ENCODE data around the gene CCHCR1. TPM values are rescaled to one million over a fixed set of nuclear protein-coding genes. Genes with fewer than 3 reads are reported as not detected.
"Not testable (repeated sequence)": the region's sequence is repeated elsewhere in the genome, so short reads cannot be mapped to it uniquely, and the experiment has no call there.

Gene CCHCR1
- total and polyA plus RNA-seq, 2 experiments from 2014 or later: 19.8 to 46.7 TPM

DNA sequence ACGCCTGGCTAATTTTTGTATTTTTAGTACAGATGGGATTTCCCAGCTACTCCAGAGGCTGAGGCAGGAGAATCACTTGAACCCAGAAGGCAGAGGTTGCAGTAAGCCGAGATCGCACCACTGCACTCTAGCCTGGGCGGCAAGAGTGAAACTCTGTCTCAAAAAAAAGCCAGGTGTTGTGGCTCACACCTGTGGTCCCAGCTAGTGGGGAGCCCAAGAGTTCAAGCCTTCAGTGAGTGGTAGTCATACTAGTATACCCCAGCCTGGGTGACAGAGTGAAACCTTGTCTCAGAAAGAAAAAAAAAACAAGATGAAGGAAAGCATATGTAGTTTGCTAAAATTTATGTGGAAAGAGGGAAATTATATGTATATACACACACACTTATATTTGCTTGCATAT lies 32.9 kb upstream of the CCHCR1 start (continued):
- TF ChIP-seq, protein P1, sequence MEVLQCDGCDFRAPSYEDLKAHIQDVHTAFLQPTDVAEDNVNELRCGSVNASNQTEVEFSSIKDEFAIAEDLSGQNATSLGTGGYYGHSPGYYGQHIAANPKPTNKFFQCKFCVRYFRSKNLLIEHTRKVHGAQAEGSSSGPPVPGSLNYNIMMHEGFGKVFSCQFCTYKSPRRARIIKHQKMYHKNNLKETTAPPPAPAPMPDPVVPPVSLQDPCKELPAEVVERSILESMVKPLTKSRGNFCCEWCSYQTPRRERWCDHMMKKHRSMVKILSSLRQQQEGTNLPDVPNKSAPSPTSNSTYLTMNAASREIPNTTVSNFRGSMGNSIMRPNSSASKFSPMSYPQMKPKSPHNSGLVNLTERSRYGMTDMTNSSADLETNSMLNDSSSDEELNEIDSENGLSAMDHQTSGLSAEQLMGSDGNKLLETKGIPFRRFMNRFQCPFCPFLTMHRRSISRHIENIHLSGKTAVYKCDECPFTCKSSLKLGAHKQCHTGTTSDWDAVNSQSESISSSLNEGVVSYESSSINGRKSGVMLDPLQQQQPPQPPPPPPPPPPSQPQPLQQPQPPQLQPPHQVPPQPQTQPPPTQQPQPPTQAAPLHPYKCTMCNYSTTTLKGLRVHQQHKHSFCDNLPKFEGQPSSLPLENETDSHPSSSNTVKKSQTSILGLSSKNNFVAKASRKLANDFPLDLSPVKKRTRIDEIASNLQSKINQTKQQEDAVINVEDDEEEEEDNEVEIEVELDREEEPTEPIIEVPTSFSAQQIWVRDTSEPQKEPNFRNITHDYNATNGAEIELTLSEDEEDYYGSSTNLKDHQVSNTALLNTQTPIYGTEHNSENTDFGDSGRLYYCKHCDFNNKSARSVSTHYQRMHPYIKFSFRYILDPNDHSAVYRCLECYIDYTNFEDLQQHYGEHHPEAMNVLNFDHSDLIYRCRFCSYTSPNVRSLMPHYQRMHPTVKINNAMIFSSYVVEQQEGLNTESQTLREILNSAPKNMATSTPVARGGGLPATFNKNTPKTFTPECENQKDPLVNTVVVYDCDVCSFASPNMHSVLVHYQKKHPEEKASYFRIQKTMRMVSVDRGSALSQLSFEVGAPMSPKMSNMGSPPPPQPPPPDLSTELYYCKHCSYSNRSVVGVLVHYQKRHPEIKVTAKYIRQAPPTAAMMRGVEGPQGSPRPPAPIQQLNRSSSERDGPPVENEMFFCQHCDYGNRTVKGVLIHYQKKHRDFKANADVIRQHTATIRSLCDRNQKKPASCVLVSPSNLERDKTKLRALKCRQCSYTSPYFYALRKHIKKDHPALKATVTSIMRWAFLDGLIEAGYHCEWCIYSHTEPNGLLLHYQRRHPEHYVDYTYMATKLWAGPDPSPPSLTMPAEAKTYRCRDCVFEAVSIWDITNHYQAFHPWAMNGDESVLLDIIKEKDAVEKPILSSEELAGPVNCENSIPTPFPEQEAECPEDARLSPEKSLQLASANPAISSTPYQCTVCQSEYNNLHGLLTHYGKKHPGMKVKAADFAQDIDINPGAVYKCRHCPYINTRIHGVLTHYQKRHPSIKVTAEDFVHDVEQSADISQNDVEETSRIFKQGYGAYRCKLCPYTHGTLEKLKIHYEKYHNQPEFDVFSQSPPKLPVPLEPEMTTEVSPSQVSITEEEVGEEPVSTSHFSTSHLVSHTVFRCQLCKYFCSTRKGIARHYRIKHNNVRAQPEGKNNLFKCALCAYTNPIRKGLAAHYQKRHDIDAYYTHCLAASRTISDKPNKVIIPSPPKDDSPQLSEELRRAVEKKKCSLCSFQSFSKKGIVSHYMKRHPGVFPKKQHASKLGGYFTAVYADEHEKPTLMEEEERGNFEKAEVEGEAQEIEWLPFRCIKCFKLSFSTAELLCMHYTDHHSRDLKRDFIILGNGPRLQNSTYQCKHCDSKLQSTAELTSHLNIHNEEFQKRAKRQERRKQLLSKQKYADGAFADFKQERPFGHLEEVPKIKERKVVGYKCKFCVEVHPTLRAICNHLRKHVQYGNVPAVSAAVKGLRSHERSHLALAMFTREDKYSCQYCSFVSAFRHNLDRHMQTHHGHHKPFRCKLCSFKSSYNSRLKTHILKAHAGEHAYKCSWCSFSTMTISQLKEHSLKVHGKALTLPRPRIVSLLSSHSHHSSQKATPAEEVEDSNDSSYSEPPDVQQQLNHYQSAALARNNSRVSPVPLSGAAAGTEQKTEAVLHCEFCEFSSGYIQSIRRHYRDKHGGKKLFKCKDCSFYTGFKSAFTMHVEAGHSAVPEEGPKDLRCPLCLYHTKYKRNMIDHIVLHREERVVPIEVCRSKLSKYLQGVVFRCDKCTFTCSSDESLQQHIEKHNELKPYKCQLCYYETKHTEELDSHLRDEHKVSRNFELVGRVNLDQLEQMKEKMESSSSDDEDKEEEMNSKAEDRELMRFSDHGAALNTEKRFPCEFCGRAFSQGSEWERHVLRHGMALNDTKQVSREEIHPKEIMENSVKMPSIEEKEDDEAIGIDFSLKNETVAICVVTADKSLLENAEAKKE (CRISPR knock-in tag; IDR thresholded peaks at IDR 0.05): no peak
- TF ChIP-seq STAT1 (IDR thresholded peaks at IDR 0.05; ENCODE audit: unreplicated experiment): no peak
- TF ChIP-seq NANOG (IDR thresholded peaks at IDR 0.05; ENCODE audit: borderline replicate concordance): no peak
- TF ChIP-seq, protein P2, sequence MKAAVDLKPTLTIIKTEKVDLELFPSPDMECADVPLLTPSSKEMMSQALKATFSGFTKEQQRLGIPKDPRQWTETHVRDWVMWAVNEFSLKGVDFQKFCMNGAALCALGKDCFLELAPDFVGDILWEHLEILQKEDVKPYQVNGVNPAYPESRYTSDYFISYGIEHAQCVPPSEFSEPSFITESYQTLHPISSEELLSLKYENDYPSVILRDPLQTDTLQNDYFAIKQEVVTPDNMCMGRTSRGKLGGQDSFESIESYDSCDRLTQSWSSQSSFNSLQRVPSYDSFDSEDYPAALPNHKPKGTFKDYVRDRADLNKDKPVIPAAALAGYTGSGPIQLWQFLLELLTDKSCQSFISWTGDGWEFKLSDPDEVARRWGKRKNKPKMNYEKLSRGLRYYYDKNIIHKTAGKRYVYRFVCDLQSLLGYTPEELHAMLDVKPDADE (IDR thresholded peaks at IDR 0.05): no peak
- TF ChIP-seq ZNF114 (CRISPR knock-in tag; IDR thresholded peaks at IDR 0.05): no peak
- TF ChIP-seq ZNF331 (CRISPR knock-in tag; IDR thresholded peaks at IDR 0.05; ENCODE audit: low read depth): no peak

DNA sequence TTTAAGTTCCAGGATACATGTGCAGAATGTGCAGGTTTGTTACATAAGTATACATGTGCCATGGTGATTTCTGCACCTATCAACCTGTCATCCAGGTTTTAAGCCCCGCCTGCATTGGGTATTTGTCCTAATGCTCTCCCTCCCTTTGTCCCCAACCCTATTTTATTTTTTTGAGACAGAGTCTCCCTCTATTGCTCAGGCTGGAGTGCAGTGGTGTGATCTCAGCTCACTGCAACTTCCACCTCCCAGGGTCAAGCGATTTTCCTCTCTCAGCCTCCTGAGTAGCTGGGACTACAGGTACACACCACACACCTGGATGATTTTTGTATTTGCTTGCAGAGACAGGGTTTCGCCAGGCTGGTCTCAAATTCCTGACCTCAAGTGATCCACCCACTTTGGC lies 31.6 kb upstream of the CCHCR1 start:
- not testable (repeated sequence) for H3K9me3 Mint-ChIP-seq; H3K9me2 ChIP-seq (ENCODE audit: insufficient read depth); H4K20me1 ChIP-seq (replicated peaks; ENCODE audit: insufficient read depth); H3K4me3 ChIP-seq; H3K4me2 ChIP-seq; H3K4me3 Mint-ChIP-seq; H3K36me3 Mint-ChIP-seq (ENCODE audit: low read depth); H3K27ac ChIP-seq (ENCODE audit: low read depth); H3K27me3 ChIP-seq (ENCODE audit: insufficient read depth); H2AFZ ChIP-seq; ATAC-seq; H3K79me2 ChIP-seq (replicated peaks; ENCODE audit: insufficient read depth); H3K36me3 ChIP-seq (ENCODE audit: insufficient read depth); H3F3A ChIP-seq (replicated peaks; ENCODE audit: low read depth); DNase-seq (ENCODE audit: low spot score)
- H3K4me1 Mint-ChIP-seq: peaks cover 25% of the 10 kb centered on the region
- H3K27ac Mint-ChIP-seq: peak overlapping the region; percentile 77; the same call in 1 of the 2 replicates
- peaks cover 10% of the 10 kb centered on the region for H3K27me3 Mint-ChIP-seq (ENCODE audit: insufficient read depth, low read depth, poor library complexity)
- H3K4me1 ChIP-seq (ENCODE audit: insufficient read depth): peaks cover 31% of the 10 kb centered on the region
- TF ChIP-seq, protein P3, sequence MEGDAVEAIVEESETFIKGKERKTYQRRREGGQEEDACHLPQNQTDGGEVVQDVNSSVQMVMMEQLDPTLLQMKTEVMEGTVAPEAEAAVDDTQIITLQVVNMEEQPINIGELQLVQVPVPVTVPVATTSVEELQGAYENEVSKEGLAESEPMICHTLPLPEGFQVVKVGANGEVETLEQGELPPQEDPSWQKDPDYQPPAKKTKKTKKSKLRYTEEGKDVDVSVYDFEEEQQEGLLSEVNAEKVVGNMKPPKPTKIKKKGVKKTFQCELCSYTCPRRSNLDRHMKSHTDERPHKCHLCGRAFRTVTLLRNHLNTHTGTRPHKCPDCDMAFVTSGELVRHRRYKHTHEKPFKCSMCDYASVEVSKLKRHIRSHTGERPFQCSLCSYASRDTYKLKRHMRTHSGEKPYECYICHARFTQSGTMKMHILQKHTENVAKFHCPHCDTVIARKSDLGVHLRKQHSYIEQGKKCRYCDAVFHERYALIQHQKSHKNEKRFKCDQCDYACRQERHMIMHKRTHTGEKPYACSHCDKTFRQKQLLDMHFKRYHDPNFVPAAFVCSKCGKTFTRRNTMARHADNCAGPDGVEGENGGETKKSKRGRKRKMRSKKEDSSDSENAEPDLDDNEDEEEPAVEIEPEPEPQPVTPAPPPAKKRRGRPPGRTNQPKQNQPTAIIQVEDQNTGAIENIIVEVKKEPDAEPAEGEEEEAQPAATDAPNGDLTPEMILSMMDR (conservative IDR thresholded peaks at IDR 0.05; ENCODE audit: low read depth in 2 of 2): peak in 1 of 2 experiments; percentile 54; a peak in 2 of 4 replicates
